ENCODE data around the gene TTLL8. TPM values are rescaled to one million over a fixed set of nuclear protein-coding genes. Genes with fewer than 3 reads are reported as not detected.

The TTLL8 gene
- total RNA-seq, 1 experiment from 2014 or later: not detected

DNA sequence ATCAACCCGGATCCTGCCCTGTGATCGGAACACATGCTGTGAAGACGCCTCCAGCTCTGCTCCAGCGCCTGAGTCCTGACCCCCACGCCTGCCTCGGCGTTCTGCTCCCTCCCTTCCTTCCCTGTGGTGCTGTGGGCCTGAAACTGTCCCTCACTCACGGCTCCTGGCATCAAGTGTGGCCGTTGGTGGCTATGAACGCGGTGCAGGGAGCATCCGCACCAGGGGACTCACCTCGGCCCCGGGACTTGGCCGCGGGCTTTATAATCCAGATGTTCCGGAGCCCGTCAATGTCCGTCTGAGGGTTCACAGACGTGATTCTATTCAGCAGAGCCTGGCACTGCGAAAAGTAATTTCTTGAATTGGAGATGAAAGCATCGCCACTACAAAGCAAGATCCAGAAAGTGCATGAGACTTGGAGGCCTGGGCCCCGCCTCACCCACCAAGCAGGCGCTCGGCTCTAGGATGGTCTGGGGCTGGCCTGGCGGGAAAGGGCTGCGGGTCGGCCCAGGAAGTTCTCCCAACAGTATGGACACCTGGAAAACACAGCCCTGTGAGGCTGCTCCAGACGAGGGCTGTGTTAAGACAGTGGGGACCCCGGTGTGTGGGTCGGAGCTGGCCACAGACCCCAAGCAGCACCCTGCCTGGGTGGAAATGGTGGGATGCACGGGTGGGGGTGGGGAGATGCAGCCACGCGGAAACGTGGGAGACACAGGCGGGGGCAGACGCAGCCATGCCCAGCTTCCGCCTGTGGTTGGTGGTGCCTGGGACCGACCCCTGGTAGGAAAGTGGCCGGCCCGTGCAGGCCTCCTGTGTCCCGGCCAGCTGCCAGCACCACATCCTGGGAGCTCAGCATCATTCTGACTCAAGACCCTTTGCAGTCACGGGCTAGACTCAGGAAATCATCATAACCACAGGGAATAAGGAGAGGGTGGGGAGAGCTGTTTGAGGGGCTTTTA is 23.7 kb downstream of the TTLL8 start (continued):
- TF ChIP-seq, protein P1, sequence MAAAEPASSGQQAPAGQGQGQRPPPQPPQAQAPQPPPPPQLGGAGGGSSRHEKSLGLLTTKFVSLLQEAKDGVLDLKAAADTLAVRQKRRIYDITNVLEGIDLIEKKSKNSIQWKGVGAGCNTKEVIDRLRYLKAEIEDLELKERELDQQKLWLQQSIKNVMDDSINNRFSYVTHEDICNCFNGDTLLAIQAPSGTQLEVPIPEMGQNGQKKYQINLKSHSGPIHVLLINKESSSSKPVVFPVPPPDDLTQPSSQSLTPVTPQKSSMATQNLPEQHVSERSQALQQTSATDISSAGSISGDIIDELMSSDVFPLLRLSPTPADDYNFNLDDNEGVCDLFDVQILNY (CRISPR knock-in tag; IDR thresholded peaks at IDR 0.05): no peak

DNA sequence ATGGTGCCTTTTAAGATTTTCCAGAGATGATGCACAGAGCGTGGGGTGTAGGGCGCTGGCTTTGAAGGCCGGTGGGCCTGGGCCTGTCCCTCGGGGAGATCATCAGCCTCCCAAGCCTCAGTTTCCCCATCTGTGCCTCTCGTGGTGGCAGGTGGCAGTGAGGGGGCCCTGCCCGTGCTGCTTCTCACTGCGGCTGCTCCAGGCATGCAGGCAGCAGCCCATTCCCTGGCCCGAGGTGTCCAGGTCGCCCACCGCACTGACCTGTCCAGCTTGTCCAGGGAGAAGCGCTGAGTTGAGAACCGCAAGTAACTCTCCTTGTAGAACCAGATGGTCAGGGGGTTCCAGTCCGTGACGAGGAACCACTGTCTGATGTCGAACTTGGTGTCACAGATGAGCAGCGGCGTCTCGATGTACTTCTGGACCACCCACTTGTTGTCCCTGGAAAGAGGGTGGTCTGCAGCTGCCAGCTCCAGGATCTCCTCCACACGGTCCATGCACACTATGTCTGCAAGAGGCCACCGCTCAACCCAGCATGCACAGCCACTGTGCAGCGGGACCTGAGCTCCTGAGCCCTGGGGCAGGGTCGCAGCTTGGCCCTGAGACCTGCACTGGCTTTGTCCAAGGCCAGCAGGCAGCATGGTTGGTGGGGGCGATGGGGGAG is 25.0 kb downstream of the TTLL8 start:
- Mint-ChIP-seq H3K4me3 (no peak overlapping the region), H3K36me3 (no peaks in the 10 kb centered on the region), H3K4me1 (no peaks in the 10 kb centered on the region), H3K27ac (no peak overlapping the region), H3K9me3 (no peaks in the 10 kb centered on the region), H3K27me3 (ENCODE audit: low read depth) (peaks cover 13% of the 10 kb centered on the region)
- no peak for ATAC-seq
- ChIA-PET POLR2A (no interaction called here), CTCF (no interaction called here)
- TF ChIP-seq, protein P2, sequence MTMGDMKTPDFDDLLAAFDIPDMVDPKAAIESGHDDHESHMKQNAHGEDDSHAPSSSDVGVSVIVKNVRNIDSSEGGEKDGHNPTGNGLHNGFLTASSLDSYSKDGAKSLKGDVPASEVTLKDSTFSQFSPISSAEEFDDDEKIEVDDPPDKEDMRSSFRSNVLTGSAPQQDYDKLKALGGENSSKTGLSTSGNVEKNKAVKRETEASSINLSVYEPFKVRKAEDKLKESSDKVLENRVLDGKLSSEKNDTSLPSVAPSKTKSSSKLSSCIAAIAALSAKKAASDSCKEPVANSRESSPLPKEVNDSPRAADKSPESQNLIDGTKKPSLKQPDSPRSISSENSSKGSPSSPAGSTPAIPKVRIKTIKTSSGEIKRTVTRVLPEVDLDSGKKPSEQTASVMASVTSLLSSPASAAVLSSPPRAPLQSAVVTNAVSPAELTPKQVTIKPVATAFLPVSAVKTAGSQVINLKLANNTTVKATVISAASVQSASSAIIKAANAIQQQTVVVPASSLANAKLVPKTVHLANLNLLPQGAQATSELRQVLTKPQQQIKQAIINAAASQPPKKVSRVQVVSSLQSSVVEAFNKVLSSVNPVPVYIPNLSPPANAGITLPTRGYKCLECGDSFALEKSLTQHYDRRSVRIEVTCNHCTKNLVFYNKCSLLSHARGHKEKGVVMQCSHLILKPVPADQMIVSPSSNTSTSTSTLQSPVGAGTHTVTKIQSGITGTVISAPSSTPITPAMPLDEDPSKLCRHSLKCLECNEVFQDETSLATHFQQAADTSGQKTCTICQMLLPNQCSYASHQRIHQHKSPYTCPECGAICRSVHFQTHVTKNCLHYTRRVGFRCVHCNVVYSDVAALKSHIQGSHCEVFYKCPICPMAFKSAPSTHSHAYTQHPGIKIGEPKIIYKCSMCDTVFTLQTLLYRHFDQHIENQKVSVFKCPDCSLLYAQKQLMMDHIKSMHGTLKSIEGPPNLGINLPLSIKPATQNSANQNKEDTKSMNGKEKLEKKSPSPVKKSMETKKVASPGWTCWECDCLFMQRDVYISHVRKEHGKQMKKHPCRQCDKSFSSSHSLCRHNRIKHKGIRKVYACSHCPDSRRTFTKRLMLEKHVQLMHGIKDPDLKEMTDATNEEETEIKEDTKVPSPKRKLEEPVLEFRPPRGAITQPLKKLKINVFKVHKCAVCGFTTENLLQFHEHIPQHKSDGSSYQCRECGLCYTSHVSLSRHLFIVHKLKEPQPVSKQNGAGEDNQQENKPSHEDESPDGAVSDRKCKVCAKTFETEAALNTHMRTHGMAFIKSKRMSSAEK (CRISPR knock-in tag; IDR thresholded peaks at IDR 0.05; ENCODE audit: borderline replicate concordance): no peak
- TF ChIP-seq, protein P3, sequence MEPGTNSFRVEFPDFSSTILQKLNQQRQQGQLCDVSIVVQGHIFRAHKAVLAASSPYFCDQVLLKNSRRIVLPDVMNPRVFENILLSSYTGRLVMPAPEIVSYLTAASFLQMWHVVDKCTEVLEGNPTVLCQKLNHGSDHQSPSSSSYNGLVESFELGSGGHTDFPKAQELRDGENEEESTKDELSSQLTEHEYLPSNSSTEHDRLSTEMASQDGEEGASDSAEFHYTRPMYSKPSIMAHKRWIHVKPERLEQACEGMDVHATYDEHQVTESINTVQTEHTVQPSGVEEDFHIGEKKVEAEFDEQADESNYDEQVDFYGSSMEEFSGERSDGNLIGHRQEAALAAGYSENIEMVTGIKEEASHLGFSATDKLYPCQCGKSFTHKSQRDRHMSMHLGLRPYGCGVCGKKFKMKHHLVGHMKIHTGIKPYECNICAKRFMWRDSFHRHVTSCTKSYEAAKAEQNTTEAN (CRISPR knock-in tag; IDR thresholded peaks at IDR 0.05): no peak
- TF ChIP-seq, protein P4, sequence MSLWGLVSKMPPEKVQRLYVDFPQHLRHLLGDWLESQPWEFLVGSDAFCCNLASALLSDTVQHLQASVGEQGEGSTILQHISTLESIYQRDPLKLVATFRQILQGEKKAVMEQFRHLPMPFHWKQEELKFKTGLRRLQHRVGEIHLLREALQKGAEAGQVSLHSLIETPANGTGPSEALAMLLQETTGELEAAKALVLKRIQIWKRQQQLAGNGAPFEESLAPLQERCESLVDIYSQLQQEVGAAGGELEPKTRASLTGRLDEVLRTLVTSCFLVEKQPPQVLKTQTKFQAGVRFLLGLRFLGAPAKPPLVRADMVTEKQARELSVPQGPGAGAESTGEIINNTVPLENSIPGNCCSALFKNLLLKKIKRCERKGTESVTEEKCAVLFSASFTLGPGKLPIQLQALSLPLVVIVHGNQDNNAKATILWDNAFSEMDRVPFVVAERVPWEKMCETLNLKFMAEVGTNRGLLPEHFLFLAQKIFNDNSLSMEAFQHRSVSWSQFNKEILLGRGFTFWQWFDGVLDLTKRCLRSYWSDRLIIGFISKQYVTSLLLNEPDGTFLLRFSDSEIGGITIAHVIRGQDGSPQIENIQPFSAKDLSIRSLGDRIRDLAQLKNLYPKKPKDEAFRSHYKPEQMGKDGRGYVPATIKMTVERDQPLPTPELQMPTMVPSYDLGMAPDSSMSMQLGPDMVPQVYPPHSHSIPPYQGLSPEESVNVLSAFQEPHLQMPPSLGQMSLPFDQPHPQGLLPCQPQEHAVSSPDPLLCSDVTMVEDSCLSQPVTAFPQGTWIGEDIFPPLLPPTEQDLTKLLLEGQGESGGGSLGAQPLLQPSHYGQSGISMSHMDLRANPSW (CRISPR knock-in tag; conservative IDR thresholded peaks at IDR 0.05; ENCODE audit: low read depth): no peak
- TF ChIP-seq, protein P1 (CRISPR knock-in tag; IDR thresholded peaks at IDR 0.05): no peak
- TF ChIP-seq MYBL2 (CRISPR knock-in tag; IDR thresholded peaks at IDR 0.05) (no peak), ATF1 (CRISPR knock-in tag; IDR thresholded peaks at IDR 0.05) (no peak), ZNF219 (CRISPR knock-in tag; IDR thresholded peaks at IDR 0.05; ENCODE audit: borderline replicate concordance) (no peak), NR3C1 (CRISPR knock-in tag; conservative IDR thresholded peaks at IDR 0.05; ENCODE audit: low read depth) (no peak), ZNF671 (CRISPR knock-in tag; IDR thresholded peaks at IDR 0.05) (no peak), ZNF232 (CRISPR knock-in tag; IDR thresholded peaks at IDR 0.05) (no peak), CREM (CRISPR knock-in tag; IDR thresholded peaks at IDR 0.05) (no peak)
- TF ChIP-seq, protein P5, sequence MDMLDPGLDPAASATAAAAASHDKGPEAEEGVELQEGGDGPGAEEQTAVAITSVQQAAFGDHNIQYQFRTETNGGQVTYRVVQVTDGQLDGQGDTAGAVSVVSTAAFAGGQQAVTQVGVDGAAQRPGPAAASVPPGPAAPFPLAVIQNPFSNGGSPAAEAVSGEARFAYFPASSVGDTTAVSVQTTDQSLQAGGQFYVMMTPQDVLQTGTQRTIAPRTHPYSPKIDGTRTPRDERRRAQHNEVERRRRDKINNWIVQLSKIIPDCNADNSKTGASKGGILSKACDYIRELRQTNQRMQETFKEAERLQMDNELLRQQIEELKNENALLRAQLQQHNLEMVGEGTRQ (CRISPR knock-in tag; IDR thresholded peaks at IDR 0.05): no peak
- no peak for DNase-seq (ENCODE audit: low spot score)

All from WTC11 (cell line).